HepG2 (cell line): ENCODE measurements around the gene TNIP3. TPM values are rescaled to one million over a fixed set of nuclear protein-coding genes. Genes with fewer than 3 reads are reported as not detected.

Experiments used
- ATAC-seq: fragments of 200-7000 bp; cut with Tn5 transposase; 3 replicates; pipeline ENCODE4 v1.9.1; 2020; ENCODE audit warnings: mild to moderate bottlenecking, moderate library complexity
- BruUV-seq: library from RNA; stranded (reverse); fragments of 400-500 nt; replicated peaks from 2 replicates; lab custom pipeline; 2021; lab: Mats Ljungman, UMichigan
- CTCF ChIA-PET: fragments of 300-600 bp; formaldehyde crosslinking; extraction: SDS; loops from one replicate; lab custom pipeline; 2021; ENCODE audit warnings: low total read pairs, inconsistent platforms, low intra/inter-chr PET ratio; lab: Yijun Ruan, JAX
- POLR2A ChIA-PET: fragments of 350-600 bp; sonication (Branson Sonifier 250); formaldehyde crosslinking; loops from one replicate; lab custom pipeline; 2020; ENCODE audit warnings: antibody characterized with exemption, inconsistent platforms; lab: Yijun Ruan, JAX
- DNase-seq: peaks from one replicate; pipeline ENCODE4 v3.0.0-alpha.2; 2015; ENCODE audit warnings: low spot score
- FAIRE-seq: peaks from 3 replicates; lab custom pipeline; 2011; peaks lifted over from hg19 to GRCh38; lab: Jason Lieb, UNC
- H2AFZ ChIP-seq: one replicate; pipeline ENCODE4 v1.6.1; 2011; ENCODE audit warnings: low read length, inconsistent platforms
- H3K27ac ChIP-seq: fragments of 300-600 bp; 3 replicates; pipeline ENCODE4 v1.8.0; 2011; ENCODE audit warnings: mixed run types, mild to moderate bottlenecking, mixed read lengths, low read length, inconsistent platforms; ENCODE audit not compliant: insufficient read depth; ENCODE audit errors: extremely low read length
- H3K27me3 ChIP-seq, 2 experiments: fragments of 200-600 bp in 1 of 2; 2 replicates in 1 of 2; 3 replicates in 1 of 2; pipeline versions ENCODE4 v1.6.0 to v1.8.0; 2011; ENCODE audit warnings: low read length in 2 of 2, mild to moderate bottlenecking in 2 of 2, moderate library complexity in 2 of 2, inconsistent platforms in 1 of 2; ENCODE audit not compliant: insufficient read depth in 2 of 2, control insufficient read depth in 1 of 2
- H3K36me3 ChIP-seq, 2 experiments: fragments of 200-600 bp in 1 of 2; replicated peaks in 1 of 2; 2 replicates in 1 of 2; 3 replicates in 1 of 2; pipeline versions ENCODE4 v1.5.1 to v1.8.0; 2011; ENCODE audit warnings: low read length in 2 of 2, inconsistent platforms in 1 of 2; ENCODE audit not compliant: insufficient read depth in 2 of 2, control insufficient read depth in 1 of 2
- H3K4me1 ChIP-seq: 2 replicates; pipeline ENCODE4 v1.5.1; 2012; ENCODE audit warnings: low read length, inconsistent platforms; ENCODE audit not compliant: insufficient read depth
- H3K4me2 ChIP-seq: 2 replicates; pipeline ENCODE4 v1.6.0; 2011; ENCODE audit warnings: low read depth, low read length, inconsistent platforms
- H3K4me3 ChIP-seq, 3 experiments: fragments of 200-600 bp in 1 of 3; sonication (generic), shearing (Covaris generic) in 1 of 3; replicated peaks in 1 of 3; 2 replicates each; pipeline ENCODE4 v1.5.1; 2011 to 2016; ENCODE audit warnings: low read length in 3 of 3, inconsistent platforms in 2 of 3, low read depth in 2 of 3, mild to moderate bottlenecking in 2 of 3, control low read depth in 1 of 3, mixed read lengths in 1 of 3; ENCODE audit not compliant: insufficient read depth in 1 of 3
- H3K79me2 ChIP-seq: one replicate; pipeline ENCODE4 v1.6.1; 2011; ENCODE audit warnings: low read length, inconsistent platforms; ENCODE audit not compliant: insufficient read depth
- H3K9ac ChIP-seq: 2 replicates; pipeline ENCODE4 v1.6.0; 2011; ENCODE audit warnings: mild to moderate bottlenecking, low read depth, low read length, inconsistent platforms; ENCODE audit not compliant: insufficient read depth
- H3K9me3 ChIP-seq: 2 replicates; pipeline ENCODE4 v1.5.1; 2012; ENCODE audit warnings: mild to moderate bottlenecking, low read length
- H4K20me1 ChIP-seq: 2 replicates; pipeline ENCODE4 v1.6.0; 2011; ENCODE audit warnings: inconsistent platforms, mild to moderate bottlenecking, low read length, moderate library complexity; ENCODE audit not compliant: insufficient read depth
- DRAP1 ChIP-seq: IDR thresholded peaks from 2 replicates; pipeline ENCODE4 v1.6.1; 2016; ENCODE audit warnings: missing genetic modification reagents, missing compliant biosample characterization
- HNRNPH1 ChIP-seq: fragments of 200-400 bp; formaldehyde crosslinking; optimal IDR thresholded peaks from 2 replicates; pipeline ENCODE3; 2017; ENCODE audit warnings: mild to moderate bottlenecking, low read depth, low read length
- HOXD1 ChIP-seq: sonication (generic); formaldehyde crosslinking; IDR thresholded peaks from 2 replicates; pipeline ENCODE4 v1.5.0; 2020; ENCODE audit warnings: missing genetic modification reagents
- IRF1 ChIP-seq: sonication (generic); formaldehyde crosslinking; IDR thresholded peaks from 2 replicates; pipeline ENCODE4 v1.4.0; 2020; ENCODE audit warnings: low read depth, mild to moderate bottlenecking, missing genetic modification reagents
- KLF11 ChIP-seq: IDR thresholded peaks from 2 replicates; pipeline ENCODE4 v1.6.1; 2016; ENCODE audit warnings: missing compliant biosample characterization
- TAF15 ChIP-seq: fragments of 200-400 bp; formaldehyde crosslinking; IDR thresholded peaks from one replicate; pipeline ENCODE4 v1.6.1; 2018; ENCODE audit warnings: mild to moderate bottlenecking, low read depth, low read length; ENCODE audit not compliant: poor library complexity, severe bottlenecking
- TP53 ChIP-seq: sonication (generic); formaldehyde crosslinking; conservative IDR thresholded peaks from 2 replicates; pipeline ENCODE4 v1.4.0; 2020; ENCODE audit warnings: missing genetic modification reagents
- ZBTB37 ChIP-seq: sonication (generic); formaldehyde crosslinking; IDR thresholded peaks from 2 replicates; pipeline ENCODE4 v1.4.0; 2020; ENCODE audit warnings: mild to moderate bottlenecking, missing genetic modification reagents
- ZBTB40 ChIP-seq, 2 experiments: fragments of 450-650 bp in 1 of 2; sonication (generic) in 1 of 2; formaldehyde crosslinking in 1 of 2; IDR thresholded peaks; 2 replicates each; pipeline versions ENCODE4 v1.6.1 to v1.8.0; 2016 to 2022; ENCODE audit warnings: antibody characterized with exemption in 1 of 2, mild to moderate bottlenecking in 1 of 2, missing genetic modification reagents in 1 of 2
- ZNF605 ChIP-seq: sonication (generic); formaldehyde crosslinking; IDR thresholded peaks from 2 replicates; pipeline ENCODE4 v1.8.0; 2022; ENCODE audit warnings: mild to moderate bottlenecking, missing genetic modification reagents
- ZSCAN12 ChIP-seq: sonication (generic); formaldehyde crosslinking; IDR thresholded peaks from 2 replicates; pipeline ENCODE4 v1.9.0; 2021; ENCODE audit warnings: mild to moderate bottlenecking, missing genetic modification reagents
- WGBS: methylation state at CpG from one replicate; pipeline ENCODE4 v1.1.6; 2017; ENCODE audit warnings: low lambda C conversion rate; 5-methylcytosine and 5-hydroxymethylcytosine counted together
- in situ Hi-C: cut with HindIII; loops from 2 replicates; pipeline ENCODE4 v1.10.0; 2017; ENCODE audit warnings: low pct_unique_long_range_greater_than_20kb; ENCODE audit not compliant: extremely low pct_ligation_motif_present
- intact Hi-C: fragments of 100-400 bp; cut with micrococcal nuclease; formaldehyde crosslinking; loops from one replicate; pipeline ENCODE4 v1.10.0; 2022; ENCODE audit not compliant: unreplicated experiment
- polyA plus RNA-seq, 8 experiments: library from polyadenylated mRNA; depleted of rRNA in 3 of 8; stranded (reverse) in 7 of 8; unstranded in 1 of 8; fragments of >200 nt; fragmentation: Illumina TruSeq in 4 of 8; extraction: Trizol in 4 of 8; gene quantifications; 2 replicates each; pipeline versions ENCODE4 v1.2.1 to v1.2.3, GENCODE V29; 2011 to 2016; ENCODE audit warnings: low read depth in 4 of 8, missing spikeins in 1 of 8, mixed read lengths in 1 of 8; ENCODE audit not compliant: insufficient read depth in 1 of 8
- total RNA-seq, 5 experiments: library from RNA; depleted of rRNA; stranded (reverse); fragments of >200 nt; fragmentation: Illumina TruSeq; extraction: Trizol; gene quantifications; 2 replicates each; pipeline ENCODE4 v1.2.3, GENCODE V29; 2016; ENCODE audit warnings: low read depth in 1 of 5

Gene TNIP3
- total and polyA plus RNA-seq, 2 of the 13 experiments (the other 11 are each of a cell fraction or from before 2014, with no cell fraction given): not detected

GRCh38 chr4:121148000-121148399 lies 16.1 kb downstream of the TNIP3 start:
- no peak overlapping the region for H3K27ac ChIP-seq
- no peak overlapping the region for H3K4me3 ChIP-seq
- no peaks in the 10 kb centered on the region for H3K4me1 ChIP-seq
- ChIA-PET POLR2A (no interaction called here), CTCF (no interaction called here)
- H3K9ac ChIP-seq: no peak overlapping the region
- H3K9me3 ChIP-seq: no peaks in the 10 kb centered on the region
- H3K4me2 ChIP-seq: no peak overlapping the region
- H4K20me1 ChIP-seq: no peaks in the 10 kb centered on the region
- 27% methylated on average over 4 of the region's 4 CpGs for WGBS
- BruUV-seq: no TSS peak
- H2AFZ ChIP-seq: no peak overlapping the region
- FAIRE-seq (no peak), DNase-seq (no peak), ATAC-seq (no peak)
- intact Hi-C loops: no loop called here
- H3K36me3 ChIP-seq: no peaks in the 10 kb centered on the region
- in situ Hi-C loops: no loop called here
- no peaks in the 10 kb centered on the region for H3K79me2 ChIP-seq
- H3K27me3 ChIP-seq: no peaks in the 10 kb centered on the region
- TF ChIP-seq HOXD1: no peak
- no peak for TF ChIP-seq ZBTB37 (CRISPR knock-in tag)
- no peak for TF ChIP-seq IRF1 (CRISPR knock-in tag)
- TF ChIP-seq ZNF605 (CRISPR knock-in tag): no peak
- TF ChIP-seq KLF11 (CRISPR knock-in tag): no peak
- TF ChIP-seq ZSCAN12: no peak
- TF ChIP-seq HNRNPH1: no peak
- no peak for TF ChIP-seq DRAP1
- no peak for TF ChIP-seq TAF15
- TF ChIP-seq TP53: no peak
- no peak for TF ChIP-seq ZBTB40 (IDR thresholded peaks at IDR 0.05)
- TF ChIP-seq ZBTB40 (CRISPR knock-in tag; IDR thresholded peaks at IDR 0.05): no peak
